Activated naive CD4-positive, alpha-beta T cell treated with anti-CD3 and anti-CD28 coated beads for 36 hours (primary cell): Measurements from ENCODE around the gene MYCBPAP. TPM values are rescaled to one million over a fixed set of nuclear protein-coding genes. Genes with fewer than 3 reads are reported as not detected.

ENCODE experiments used
- CTCF ChIA-PET: fragments of 350-600 bp; sonication (Branson Sonifier 250); formaldehyde crosslinking; loops from one replicate; lab custom pipeline; 2021; ENCODE audit warnings: antibody characterized with exemption; lab: Charles Lee
- DNase-seq: peaks from one replicate; pipeline ENCODE4 v3.0.0-alpha.2; 2020
- H3K27ac Mint-ChIP-seq: one replicate; pipeline ENCODE4 v1.8.0; 2021; ENCODE audit warnings: mild to moderate bottlenecking, mixed read lengths
- H3K27me3 Mint-ChIP-seq: one replicate; pipeline ENCODE4 v1.8.0; 2021; ENCODE audit warnings: low read depth, mixed read lengths
- H3K36me3 Mint-ChIP-seq: one replicate; pipeline ENCODE4 v1.8.0; 2021; ENCODE audit warnings: low read depth, mixed read lengths
- H3K4me1 Mint-ChIP-seq: one replicate; pipeline ENCODE4 v1.8.0; 2021; ENCODE audit warnings: low read depth, mixed read lengths
- H3K4me3 Mint-ChIP-seq: one replicate; pipeline ENCODE4 v1.8.0; 2021; ENCODE audit warnings: mild to moderate bottlenecking, moderate library complexity, mixed read lengths
- H3K9me3 Mint-ChIP-seq: one replicate; pipeline ENCODE4 v1.8.0; 2021; ENCODE audit warnings: mixed read lengths
- intact Hi-C: fragments of 100-400 bp; cut with micrococcal nuclease; formaldehyde crosslinking; loops from one replicate; pipeline ENCODE4 v1.15.1; 2023
- total RNA-seq, 2 experiments: library from RNA; stranded (reverse); gene quantifications; one replicate each; pipeline ENCODE4 v1.2.3, GENCODE V29; 2021

The MYCBPAP gene
- 1 to 10 TPM; 5.5 to 5.8 TPM for total RNA-seq

GRCh38 chr17:50507871-50508572 lies at the start of gene MYCBPAP:
TSS of gene MYCBPAP (plus strand) at chr17:50508439. CDS start at chr17:50508675, 236 bp downstream.
- Mint-ChIP-seq H3K9me3 (no peaks in the 10 kb centered on the region), H3K27me3 (no peaks in the 10 kb centered on the region), H3K36me3 (no peaks in the 10 kb centered on the region), H3K4me3 (peak within 1 kb of the TSS; percentile 82), H3K4me1 (peaks cover 51% of the 10 kb centered on the region), H3K27ac (peak within 1 kb of the TSS; percentile 79)
- CTCF ChIA-PET, result interaction anchor here (0.7 to 1.5 kb wide), 3 partner anchors 29 to 187 kb away, joined by 3 to 5 read pairs (median 5); no protein-coding TSS in a partner anchor
- peak; percentile 88 for DNase-seq
- intact Hi-C loops, result no loop called here

- H3K4me3 Mint-ChIP-seq, result no peak overlapping the region
- H3K4me1 Mint-ChIP-seq, result no peaks in the 10 kb centered on the region
- no peaks in the 10 kb centered on the region for H3K9me3 Mint-ChIP-seq
- H3K36me3 Mint-ChIP-seq, result no peaks in the 10 kb centered on the region
- no peak overlapping the region for H3K27ac Mint-ChIP-seq
- intact Hi-C loops, result no loop called here
- no peak for DNase-seq
- CTCF ChIA-PET, result interaction anchor here (0.8 kb wide), 1 partner anchor 62 kb away, joined by 3 read pairs; the partner anchor contains the start of gene LRRC59
- H3K27me3 Mint-ChIP-seq, result no peaks in the 10 kb centered on the region
These were observed 49.2 kb upstream of the MYCBPAP start for GRCh38 chr17:50458701-50459676.

- Mint-ChIP-seq H3K9me3 (no peaks in the 10 kb centered on the region), H3K4me3 (no peak overlapping the region), H3K36me3 (no peaks in the 10 kb centered on the region), H3K4me1 (no peaks in the 10 kb centered on the region), H3K27me3 (no peaks in the 10 kb centered on the region), H3K27ac (no peak overlapping the region)
- intact Hi-C loops, result no loop called here
- DNase-seq, result no peak
- CTCF ChIA-PET, result no interaction called here
These were observed 48.5 kb upstream of the MYCBPAP start for GRCh38 chr17:50459756-50460155.

- Mint-ChIP-seq H3K36me3 (no peaks in the 10 kb centered on the region), H3K9me3 (no peaks in the 10 kb centered on the region), H3K27ac (no peak overlapping the region), H3K27me3 (no peaks in the 10 kb centered on the region), H3K4me1 (no peaks in the 10 kb centered on the region), H3K4me3 (no peak overlapping the region)
- intact Hi-C loops, result no loop called here
- no peak for DNase-seq
- CTCF ChIA-PET, result interaction anchor here (1.0 kb wide), 1 partner anchor 17 kb away, joined by 3 read pairs; the partner anchor contains the start of gene RSAD1
These were observed 47.3 kb upstream of the MYCBPAP start for GRCh38 chr17:50460831-50461526.

- Mint-ChIP-seq H3K27ac (peak overlapping the region; percentile 16), H3K4me3 (no peak overlapping the region), H3K9me3 (no peaks in the 10 kb centered on the region), H3K27me3 (no peaks in the 10 kb centered on the region), H3K36me3 (no peaks in the 10 kb centered on the region), H3K4me1 (no peaks in the 10 kb centered on the region)
- intact Hi-C loops, result no loop called here
- DNase-seq, result no peak
- CTCF ChIA-PET, result interaction anchor here (1.0 kb wide), 1 partner anchor 17 kb away, joined by 3 read pairs; the partner anchor contains the start of gene RSAD1
These were observed 46.6 kb upstream of the MYCBPAP start for GRCh38 chr17:50461550-50462132.

GRCh38 chr17:50462446-50462845 lies 45.8 kb upstream of the MYCBPAP start:
- H3K27ac Mint-ChIP-seq, result no peak overlapping the region
- no peak for DNase-seq
- H3K9me3 Mint-ChIP-seq, result no peaks in the 10 kb centered on the region
- CTCF ChIA-PET, result no interaction called here
- no peak overlapping the region for H3K4me3 Mint-ChIP-seq
- H3K27me3 Mint-ChIP-seq, result peaks cover under 1% of the 10 kb centered on the region
- H3K4me1 Mint-ChIP-seq, result no peaks in the 10 kb centered on the region
- intact Hi-C loops, result no loop called here
- no peaks in the 10 kb centered on the region for H3K36me3 Mint-ChIP-seq

- H3K36me3 Mint-ChIP-seq, result no peaks in the 10 kb centered on the region
- no peak for DNase-seq
- CTCF ChIA-PET, result no interaction called here
- intact Hi-C loops, result no loop called here
- no peaks in the 10 kb centered on the region for H3K9me3 Mint-ChIP-seq
- no peak overlapping the region for H3K4me3 Mint-ChIP-seq
- H3K4me1 Mint-ChIP-seq, result peaks cover 5% of the 10 kb centered on the region
- peaks cover 11% of the 10 kb centered on the region for H3K27me3 Mint-ChIP-seq
- H3K27ac Mint-ChIP-seq, result no peak overlapping the region
These were observed 44.1 kb upstream of the MYCBPAP start for GRCh38 chr17:50464121-50464520.

- intact Hi-C loops, result no loop called here
- CTCF ChIA-PET, result interaction anchor here (1.2 kb wide), 1 partner anchor 103 kb away, joined by 3 read pairs; no protein-coding TSS in a partner anchor
- DNase-seq, result no peak
- Mint-ChIP-seq H3K27ac (no peak overlapping the region), H3K36me3 (no peaks in the 10 kb centered on the region), H3K4me3 (no peak overlapping the region), H3K27me3 (peaks cover 14% of the 10 kb centered on the region), H3K9me3 (no peaks in the 10 kb centered on the region), H3K4me1 (peaks cover 6% of the 10 kb centered on the region)
These were observed 43.5 kb upstream of the MYCBPAP start for GRCh38 chr17:50464736-50465135.

GRCh38 chr17:50465171-50465570 lies 43.1 kb upstream of the MYCBPAP start:
- intact Hi-C loops, result no loop called here
- Mint-ChIP-seq H3K36me3 (no peaks in the 10 kb centered on the region), H3K4me1 (peaks cover 6% of the 10 kb centered on the region), H3K27me3 (peaks cover 14% of the 10 kb centered on the region), H3K4me3 (no peak overlapping the region), H3K27ac (no peak overlapping the region), H3K9me3 (no peaks in the 10 kb centered on the region)
- CTCF ChIA-PET, result interaction anchor here (1.2 kb wide), 1 partner anchor 103 kb away, joined by 3 read pairs; no protein-coding TSS in a partner anchor
- no peak for DNase-seq

GRCh38 chr17:50465635-50466034 lies 42.6 kb upstream of the MYCBPAP start:
- Mint-ChIP-seq H3K27ac (no peak overlapping the region), H3K27me3 (peaks cover 14% of the 10 kb centered on the region), H3K4me3 (no peak overlapping the region), H3K4me1 (peaks cover 6% of the 10 kb centered on the region), H3K9me3 (no peaks in the 10 kb centered on the region), H3K36me3 (no peaks in the 10 kb centered on the region)
- intact Hi-C loops, result no loop called here
- CTCF ChIA-PET, result interaction anchor here (0.7 to 1.2 kb wide), 3 partner anchors 68 to 167 kb away, joined by 3 to 4 read pairs (median 3); partner anchors contain the start of gene LRRC59
- DNase-seq, result no peak

- CTCF ChIA-PET, result interaction anchor here (0.9 kb wide), 1 partner anchor 166 kb away, joined by 4 read pairs; no protein-coding TSS in a partner anchor
- no peak overlapping the region for H3K27ac Mint-ChIP-seq
- intact Hi-C loops, result no loop called here
These were observed 41.7 kb upstream of the MYCBPAP start for GRCh38 chr17:50466371-50467113.

More at GRCh38 chr17:50466371-50467113, 41.7 kb upstream of the MYCBPAP start:
- Mint-ChIP-seq H3K9me3 (no peaks in the 10 kb centered on the region), H3K36me3 (no peaks in the 10 kb centered on the region), H3K4me3 (no peak overlapping the region), H3K4me1 (peaks cover 6% of the 10 kb centered on the region), H3K27me3 (peaks cover 14% of the 10 kb centered on the region)
- DNase-seq, result no peak
